H1 (cell line): ENCODE measurements around the gene PRKAR1B. TPM values are rescaled to one million over a fixed set of nuclear protein-coding genes. Genes with fewer than 3 reads are reported as not detected.
A peak's percentile ranks its signal among the peaks of the same experiment; 100 is the strongest.

ENCODE experiments used
- CTCF ChIA-PET: fragments of 300-600 bp; sonication (Branson Sonifier 250); formaldehyde crosslinking; loops from one replicate; lab custom pipeline; 2021; ENCODE audit not compliant: partially characterized antibody; lab: Charles Lee
- POLR2A ChIA-PET: fragments of 300-600 bp; sonication (Branson Sonifier 250); formaldehyde crosslinking; loops from one replicate; lab custom pipeline; 2021; ENCODE audit warnings: inconsistent platforms; ENCODE audit not compliant: partially characterized antibody; lab: Charles Lee
- DNase-seq, 2 experiments: peaks; one replicate each; pipeline versions ENCODE4 v3.0.0 to v3.0.0-alpha.2; 2010 to 2022; ENCODE audit warnings: low spot score in 2 of 2, low read depth in 1 of 2, mixed read lengths in 1 of 2
- FAIRE-seq: peaks from 2 replicates; lab custom pipeline; 2011; peaks lifted over from hg19 to GRCh38; lab: Jason Lieb, UNC
- H2AFZ ChIP-seq: 2 replicates; pipeline ENCODE4 v1.8.1; 2012; ENCODE audit warnings: low read length, inconsistent platforms
- H2AK5ac ChIP-seq: 2 replicates; pipeline ENCODE4 v1.6.1; 2013; ENCODE audit warnings: low read depth, low read length
- H2BK120ac ChIP-seq: replicated peaks from 2 replicates; pipeline ENCODE3; 2013; ENCODE audit warnings: low read depth, low read length, inconsistent platforms
- H2BK12ac ChIP-seq: 2 replicates; pipeline ENCODE4 v1.6.1; 2013; ENCODE audit warnings: low read depth, low read length
- H2BK15ac ChIP-seq: 2 replicates; pipeline ENCODE4 v1.6.1; 2013; ENCODE audit warnings: low read length
- H2BK20ac ChIP-seq: 2 replicates; pipeline ENCODE4 v1.6.1; 2013; ENCODE audit warnings: low read length
- H2BK5ac ChIP-seq: 2 replicates; pipeline ENCODE4 v1.6.1; 2013; ENCODE audit warnings: low read depth, low read length
- H3K14ac ChIP-seq: 2 replicates; pipeline ENCODE4 v1.6.1; 2013; ENCODE audit warnings: inconsistent platforms; ENCODE audit not compliant: insufficient read length
- H3K18ac ChIP-seq: 2 replicates; pipeline ENCODE4 v1.6.1; 2013; ENCODE audit warnings: low read length; ENCODE audit errors: extremely low read depth
- H3K23ac ChIP-seq: 2 replicates; pipeline ENCODE4 v1.6.1; 2013; ENCODE audit warnings: inconsistent platforms; ENCODE audit not compliant: insufficient read length
- H3K23me2 ChIP-seq: 2 replicates; pipeline ENCODE4 v1.6.1; 2013; ENCODE audit warnings: low read depth, low read length
- H3K27ac ChIP-seq: 2 replicates; pipeline ENCODE4 v1.6.1; 2011; ENCODE audit warnings: low read depth, low read length, inconsistent platforms
- H3K27me3 ChIP-seq, 4 experiments: replicated peaks in 1 of 4; 1 replicate in 1 of 4; 2 replicates in 3 of 4; pipeline versions ENCODE4 v1.6.1 to v1.8.1; 2011 to 2013; ENCODE audit warnings: low read length in 3 of 4, mild to moderate bottlenecking in 3 of 4, inconsistent platforms in 2 of 4, mixed read lengths in 2 of 4, moderate library complexity in 1 of 4; ENCODE audit not compliant: control insufficient read depth in 3 of 4, insufficient read depth in 3 of 4; ENCODE audit errors: extremely low read depth in 1 of 4
- H3K36me3 ChIP-seq, 4 experiments: 2 replicates each; pipeline versions ENCODE4 v1.6.1 to v1.8.1; 2011 to 2013; ENCODE audit warnings: mild to moderate bottlenecking in 4 of 4, low read length in 3 of 4, moderate library complexity in 2 of 4, control low read depth in 1 of 4, inconsistent platforms in 1 of 4; ENCODE audit not compliant: insufficient read depth in 4 of 4, control insufficient read depth in 2 of 4
- H3K4ac ChIP-seq: replicated peaks from 2 replicates; pipeline ENCODE3; 2013; ENCODE audit warnings: low read length, low read depth, mixed read lengths, inconsistent platforms; ENCODE audit not compliant: insufficient read length
- H3K4me1 ChIP-seq, 4 experiments: replicated peaks in 1 of 4; 1 replicate in 1 of 4; 2 replicates in 3 of 4; pipeline versions ENCODE4 v1.6.1 to v1.8.1; 2011 to 2013; ENCODE audit warnings: low read length in 3 of 4, inconsistent platforms in 2 of 4, mixed read lengths in 1 of 4; ENCODE audit not compliant: insufficient read depth in 4 of 4, control insufficient read depth in 3 of 4
- H3K4me2 ChIP-seq, 2 experiments: 2 replicates each; pipeline versions ENCODE4 v1.6.1 to v1.8.1; 2011 to 2013; ENCODE audit warnings: low read depth in 2 of 2, low read length in 2 of 2, control low read depth in 1 of 2, inconsistent platforms in 1 of 2, mild to moderate bottlenecking in 1 of 2; ENCODE audit not compliant: insufficient read depth in 1 of 2
- H3K4me3 ChIP-seq, 4 experiments: fragments of 200-600, 300-600 bp in 1 of 4; sonication (generic), shearing (Covaris generic), sonication (Bioruptor Twin) in 1 of 4; 2 replicates each; pipeline versions ENCODE4 v1.5.1 to v1.8.1; 2011 to 2016; ENCODE audit warnings: low read length in 4 of 4, low read depth in 3 of 4, control low read depth in 2 of 4, inconsistent platforms in 2 of 4, mild to moderate bottlenecking in 2 of 4, mixed read lengths in 1 of 4, moderate library complexity in 1 of 4; ENCODE audit not compliant: insufficient read depth in 2 of 4; ENCODE audit errors: extremely low read depth in 1 of 4
- H3K56ac ChIP-seq: replicated peaks from 2 replicates; pipeline ENCODE3; 2013; ENCODE audit warnings: low read depth, mild to moderate bottlenecking, mixed read lengths, low read length, inconsistent platforms; ENCODE audit not compliant: insufficient read length
- H3K79me1 ChIP-seq: 2 replicates; pipeline ENCODE4 v1.6.1; 2013; ENCODE audit warnings: low read depth, low read length, control low read depth
- H3K79me2 ChIP-seq, 2 experiments: 2 replicates each; pipeline versions ENCODE4 v1.6.1 to v1.8.1; 2012 to 2013; ENCODE audit warnings: low read length in 2 of 2, mild to moderate bottlenecking in 2 of 2, inconsistent platforms in 1 of 2; ENCODE audit not compliant: insufficient read depth in 2 of 2, control insufficient read depth in 1 of 2
- H3K9ac ChIP-seq, 4 experiments: replicated peaks in 1 of 4; 1 replicate in 1 of 4; 2 replicates in 3 of 4; pipeline versions ENCODE4 v1.6.1 to v1.8.1; 2011 to 2013; ENCODE audit warnings: low read depth in 3 of 4, low read length in 3 of 4, control low read depth in 2 of 4, mild to moderate bottlenecking in 2 of 4, moderate library complexity in 2 of 4, inconsistent platforms in 1 of 4; ENCODE audit errors: extremely low read depth in 1 of 4
- H3K9me3 ChIP-seq, 2 experiments: 2 replicates each; pipeline versions ENCODE4 v1.6.1 to v1.8.1; 2012 to 2013; ENCODE audit warnings: mild to moderate bottlenecking in 2 of 2, moderate library complexity in 2 of 2, control low read depth in 1 of 2, inconsistent platforms in 1 of 2, low read depth in 1 of 2, low read length in 1 of 2, mixed read lengths in 1 of 2; ENCODE audit not compliant: insufficient read depth in 2 of 2
- H4K20me1 ChIP-seq, 2 experiments: replicated peaks in 1 of 2; 2 replicates each; pipeline versions ENCODE3 to v1.8.1; 2011 to 2013; ENCODE audit warnings: inconsistent platforms in 2 of 2, low read length in 2 of 2, mild to moderate bottlenecking in 1 of 2; ENCODE audit not compliant: insufficient read depth in 2 of 2, control insufficient read depth in 1 of 2
- H4K5ac ChIP-seq: 2 replicates; pipeline ENCODE4 v1.6.1; 2013; ENCODE audit warnings: low read length, low read depth, mixed read lengths, inconsistent platforms; ENCODE audit not compliant: insufficient read length
- H4K8ac ChIP-seq: 2 replicates; pipeline ENCODE4 v1.8.0; 2013; ENCODE audit warnings: mild to moderate bottlenecking, moderate library complexity, low read length, inconsistent platforms; ENCODE audit not compliant: insufficient read depth; ENCODE audit errors: extremely low read depth
- H4K91ac ChIP-seq: replicated peaks from 2 replicates; pipeline ENCODE3; 2013; ENCODE audit warnings: low read length, mixed read lengths, inconsistent platforms; ENCODE audit not compliant: insufficient read length
- CHD1 ChIP-seq: IDR thresholded peaks from 2 replicates; pipeline ENCODE4 v1.6.1; 2012; ENCODE audit warnings: low read depth, low read length, improper control_type of control experiment
- SIRT6 ChIP-seq: IDR thresholded peaks from one replicate; pipeline ENCODE4 v1.7.1; 2012; ENCODE audit warnings: low read length, inconsistent platforms
- YY1 ChIP-seq: IDR thresholded peaks from 2 replicates; pipeline ENCODE4 v1.6.1; 2011; ENCODE audit warnings: low read depth, mild to moderate bottlenecking, low read length
- WGBS, 2 experiments: shearing (Covaris generic) in 1 of 2; methylation state at CpG; one replicate each; pipeline versions ENCODE4 v1.1.6 to v1.1.7; 2013 to 2015; ENCODE audit warnings: low lambda C conversion rate in 2 of 2, mixed read lengths in 2 of 2, inconsistent platforms in 1 of 2, low coverage in 1 of 2, missing lambda C conversion rate in 1 of 2; ENCODE audit not compliant: insufficient replicate concordance in 2 of 2, insufficient coverage in 1 of 2, insufficient read length in 1 of 2; ENCODE audit errors: extremely low coverage in 1 of 2, missing lambda C conversion rate in 1 of 2; 5-methylcytosine and 5-hydroxymethylcytosine counted together
- polyA plus RNA-seq, 7 experiments: library from polyadenylated mRNA; depleted of rRNA in 3 of 7; stranded (reverse) in 5 of 7; unstranded in 2 of 7; fragments of >200 nt in 5 of 7; fragments of 200-250 nt in 2 of 7; gene quantifications; 1 replicate in 5 of 7; 2 replicates in 1 of 7; 4 replicates in 1 of 7; pipeline versions ENCODE4 v1.2.1 to v1.2.3, GENCODE V29; 2011 to 2013; ENCODE audit warnings: missing spikeins in 2 of 7, mixed read lengths in 2 of 7
- total RNA-seq: library from RNA; stranded (reverse); fragmentation: NEBNext Ultra II Directional; extraction: Animal tissue kit (Norgen Biotek cat#: 25700); gene quantifications from 2 replicates; pipeline ENCODE4 v1.2.1, GENCODE V29; 2021

PRKAR1B gene
- total and polyA plus RNA-seq, 2 of the 8 experiments (the other 6 are each of a cell fraction or from before 2014, with no cell fraction given), result 12.3 to 55.7 TPM

- H3K56ac ChIP-seq, result no peak overlapping the region
- ChIA-PET POLR2A (interaction anchor here (0.6 to 1.9 kb wide), 4 partner anchors 8 to 184 kb away, joined by 3 to 6 read pairs (median 4); no protein-coding TSS in a partner anchor), CTCF (interaction anchor here (0.7 kb wide), 1 partner anchor 174 kb away, joined by 3 read pairs; no protein-coding TSS in a partner anchor)
These were observed 195.3 kb downstream of the PRKAR1B start for GRCh38 chr7:531777-532176.

More at GRCh38 chr7:531777-532176, 195.3 kb downstream of the PRKAR1B start:
- no peaks in the 10 kb centered on the region; a peak in 1 of 4 replicates for H3K9me3 ChIP-seq
- FAIRE-seq, result no peak
- H3K9ac ChIP-seq, result no peak overlapping the region
- no peak overlapping the region for H2BK120ac ChIP-seq
- H3K79me1 ChIP-seq, result no peaks in the 10 kb centered on the region; the same call in 1 of the 2 replicates
- H2AK5ac ChIP-seq, result no peak overlapping the region
- no peak overlapping the region for H2BK5ac ChIP-seq
- 100% methylated on average over 8 of the region's 10 CpGs; no CpG with 5 or more reads in 1 of the 2 experiments for WGBS, 2 experiments
- H3K18ac ChIP-seq, result no peak overlapping the region
- no peaks in the 10 kb centered on the region for H3K79me2 ChIP-seq
- no peak overlapping the region for H4K8ac ChIP-seq
- no peak overlapping the region for H2AFZ ChIP-seq
- peaks cover 0 to 6% of the 10 kb centered on the region in 2 experiments for H4K20me1 ChIP-seq
- no peak overlapping the region for H4K5ac ChIP-seq
- H2BK20ac ChIP-seq, result no peak overlapping the region
- no peaks in the 10 kb centered on the region for H3K27me3 ChIP-seq
- no peak overlapping the region for H2BK15ac ChIP-seq
- H3K27ac ChIP-seq, result no peak overlapping the region
- H3K4ac ChIP-seq, result peak overlapping the region; percentile 21
- H3K23ac ChIP-seq, result no peak overlapping the region
- no peak for DNase-seq
- no peak overlapping the region for H3K4me3 ChIP-seq
- no peaks in the 10 kb centered on the region; a peak in 2 of 7 replicates for H3K4me1 ChIP-seq
- no peak for TF ChIP-seq CHD1
- TF ChIP-seq YY1, result no peak
- no peak for TF ChIP-seq SIRT6
- TF ChIP-seq, all 59 proteins: peak for 0
- H3K36me3 ChIP-seq, result no peaks in the 10 kb centered on the region
- no peak overlapping the region for H2BK12ac ChIP-seq
- peaks cover 9% of the 10 kb centered on the region; the same call in 1 of the 2 replicates for H3K23me2 ChIP-seq
- H3K14ac ChIP-seq, result no peak overlapping the region
- no peak overlapping the region for H4K91ac ChIP-seq
- H3K4me2 ChIP-seq, result no peak overlapping the region
